ENCODE measurements around the gene JAG1. TPM values are rescaled to one million over a fixed set of nuclear protein-coding genes. Genes with fewer than 3 reads are reported as not detected.

The JAG1 gene
- total RNA-seq, 1 donor from 2014 or later = 132 TPM

DNA sequence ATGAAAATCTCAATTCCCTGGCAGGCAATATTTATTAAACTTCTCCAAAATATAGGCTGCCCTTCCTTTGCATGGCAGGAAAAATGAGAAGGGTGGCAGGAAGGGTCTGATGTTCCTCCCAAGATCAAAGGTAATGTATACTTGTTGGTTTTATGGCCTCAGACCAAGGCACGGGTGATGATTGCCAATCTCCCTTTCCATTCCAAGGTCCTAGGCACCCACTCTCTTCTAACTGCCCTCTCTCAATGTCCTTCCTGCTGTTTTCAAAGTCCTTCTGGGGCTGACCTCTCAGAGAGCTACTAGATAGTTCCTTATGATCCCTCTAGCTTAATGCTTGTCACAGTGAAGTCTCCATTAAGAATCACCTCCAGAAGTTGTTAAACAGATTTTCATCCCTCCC lies 15.6 kb upstream of the JAG1 start:
- TF ChIP-seq, protein P1, sequence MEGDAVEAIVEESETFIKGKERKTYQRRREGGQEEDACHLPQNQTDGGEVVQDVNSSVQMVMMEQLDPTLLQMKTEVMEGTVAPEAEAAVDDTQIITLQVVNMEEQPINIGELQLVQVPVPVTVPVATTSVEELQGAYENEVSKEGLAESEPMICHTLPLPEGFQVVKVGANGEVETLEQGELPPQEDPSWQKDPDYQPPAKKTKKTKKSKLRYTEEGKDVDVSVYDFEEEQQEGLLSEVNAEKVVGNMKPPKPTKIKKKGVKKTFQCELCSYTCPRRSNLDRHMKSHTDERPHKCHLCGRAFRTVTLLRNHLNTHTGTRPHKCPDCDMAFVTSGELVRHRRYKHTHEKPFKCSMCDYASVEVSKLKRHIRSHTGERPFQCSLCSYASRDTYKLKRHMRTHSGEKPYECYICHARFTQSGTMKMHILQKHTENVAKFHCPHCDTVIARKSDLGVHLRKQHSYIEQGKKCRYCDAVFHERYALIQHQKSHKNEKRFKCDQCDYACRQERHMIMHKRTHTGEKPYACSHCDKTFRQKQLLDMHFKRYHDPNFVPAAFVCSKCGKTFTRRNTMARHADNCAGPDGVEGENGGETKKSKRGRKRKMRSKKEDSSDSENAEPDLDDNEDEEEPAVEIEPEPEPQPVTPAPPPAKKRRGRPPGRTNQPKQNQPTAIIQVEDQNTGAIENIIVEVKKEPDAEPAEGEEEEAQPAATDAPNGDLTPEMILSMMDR (IDR thresholded peaks at IDR 0.05; ENCODE audit: insufficient read depth, low read length, poor library complexity, severe bottlenecking) = no peak
- Histone ChIP-seq H3K4me3 (ENCODE audit: low read depth, low read length) (no peak overlapping the region), H3K36me3 (ENCODE audit: control insufficient read depth, insufficient read depth, low read length) (no peaks in the 10 kb centered on the region), H3K27me3 (ENCODE audit: control insufficient read depth, insufficient read depth, low read length) (no peaks in the 10 kb centered on the region)
- DNase-seq (ENCODE audit: low read depth) = no peak

DNA sequence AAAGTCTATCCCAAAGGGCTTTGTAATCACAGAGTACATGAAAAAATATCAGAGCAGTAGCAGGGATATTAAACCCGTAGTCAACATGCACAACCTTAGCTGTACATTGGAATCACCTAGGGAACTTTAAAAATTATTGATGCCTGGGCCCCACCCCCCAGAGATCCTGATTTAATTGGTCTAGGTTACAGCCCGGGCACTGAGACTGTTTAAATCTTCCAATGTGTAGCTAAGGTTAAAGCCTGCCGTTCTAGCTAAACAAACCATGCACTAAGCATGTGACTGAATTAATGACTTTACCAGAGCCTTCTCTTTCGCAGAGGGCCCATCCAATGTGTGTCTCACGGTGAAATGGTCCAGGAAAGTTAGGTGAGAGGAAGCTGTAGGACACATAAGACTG lies 14.1 kb upstream of the JAG1 start:
- DNase-seq (ENCODE audit: low read depth) = no peak
- Histone ChIP-seq H3K36me3 (ENCODE audit: control insufficient read depth, insufficient read depth, low read length) (no peaks in the 10 kb centered on the region), H3K4me3 (ENCODE audit: low read depth, low read length) (no peak overlapping the region), H3K27me3 (ENCODE audit: control insufficient read depth, insufficient read depth, low read length) (no peaks in the 10 kb centered on the region)
- TF ChIP-seq, protein P1 (IDR thresholded peaks at IDR 0.05; ENCODE audit: insufficient read depth, low read length, poor library complexity, severe bottlenecking) = no peak

DNA sequence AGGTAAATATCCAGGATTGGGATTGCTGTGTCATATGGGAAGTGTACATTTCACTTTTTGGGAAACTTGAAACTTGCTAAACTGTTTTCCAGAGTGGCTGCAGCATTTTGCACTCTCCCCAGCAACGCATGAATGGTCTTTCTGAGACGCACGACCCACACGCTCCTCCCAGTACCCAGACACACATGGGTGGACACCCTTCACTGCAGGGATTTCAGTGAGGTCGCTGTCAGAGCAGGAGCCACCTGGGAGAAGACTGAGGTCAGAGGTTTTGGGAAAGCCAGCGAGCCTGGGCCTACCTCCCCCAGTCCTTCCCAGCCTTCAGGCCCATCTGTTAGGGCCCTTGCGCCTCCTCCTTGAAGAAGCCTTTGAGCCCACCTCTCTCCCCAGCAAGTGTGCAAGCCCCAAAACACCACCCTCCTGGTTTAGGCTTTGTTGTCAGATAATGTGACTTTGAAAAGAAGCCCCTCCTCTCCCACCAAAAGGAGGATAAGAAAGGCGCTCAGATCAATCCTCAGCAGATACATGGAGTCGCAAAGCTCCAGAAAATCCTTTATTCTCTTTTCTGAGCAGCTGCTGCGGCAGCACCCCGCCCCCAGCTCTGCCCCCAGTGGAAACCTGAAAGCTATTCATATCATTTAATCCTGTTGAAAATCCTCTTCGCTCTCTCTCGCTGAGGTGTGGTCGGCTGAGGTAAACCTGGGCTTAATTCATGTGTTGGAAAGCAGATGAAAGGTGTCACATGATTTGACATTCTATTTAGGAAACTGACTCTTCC lies 12.7 kb upstream of the JAG1 start:
- H3K36me3 ChIP-seq (ENCODE audit: control insufficient read depth, insufficient read depth, low read length) = no peaks in the 10 kb centered on the region
- TF ChIP-seq, protein P1 (IDR thresholded peaks at IDR 0.05; ENCODE audit: insufficient read depth, low read length, poor library complexity, severe bottlenecking) = no peak

DNA sequence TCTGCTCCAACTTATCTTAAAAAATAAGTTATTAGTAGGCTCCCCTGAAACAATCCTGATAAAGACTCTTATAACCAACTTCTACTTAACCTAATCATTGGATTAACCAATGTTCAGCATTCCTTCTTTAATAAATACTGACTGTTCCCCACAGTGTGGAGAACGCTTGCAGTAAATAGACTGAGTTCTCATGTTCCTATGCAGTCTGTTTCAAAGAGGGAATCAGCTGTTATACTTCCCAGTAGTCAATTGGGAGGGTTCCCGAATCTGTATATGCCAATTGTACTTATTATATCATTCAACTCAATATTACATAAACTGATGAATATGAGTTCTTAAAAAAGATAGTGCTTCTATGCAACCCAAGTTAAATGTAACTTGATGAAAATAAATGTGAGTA lies 9.7 kb upstream of the JAG1 start:
- Histone ChIP-seq H3K4me3 (ENCODE audit: low read depth, low read length) (no peak overlapping the region), H3K36me3 (ENCODE audit: control insufficient read depth, insufficient read depth, low read length) (no peaks in the 10 kb centered on the region), H3K27me3 (ENCODE audit: control insufficient read depth, insufficient read depth, low read length) (no peaks in the 10 kb centered on the region)
- TF ChIP-seq, protein P1 (IDR thresholded peaks at IDR 0.05; ENCODE audit: insufficient read depth, low read length, poor library complexity, severe bottlenecking) = no peak
- no peak for DNase-seq (ENCODE audit: low read depth)

More for the DNA sequence above, 12.7 kb upstream of the JAG1 start:
- no peak for DNase-seq (ENCODE audit: low read depth)
- H3K27me3 ChIP-seq (ENCODE audit: control insufficient read depth, insufficient read depth, low read length) = no peaks in the 10 kb centered on the region
- no peak overlapping the region for H3K4me3 ChIP-seq (ENCODE audit: low read depth, low read length)

DNA sequence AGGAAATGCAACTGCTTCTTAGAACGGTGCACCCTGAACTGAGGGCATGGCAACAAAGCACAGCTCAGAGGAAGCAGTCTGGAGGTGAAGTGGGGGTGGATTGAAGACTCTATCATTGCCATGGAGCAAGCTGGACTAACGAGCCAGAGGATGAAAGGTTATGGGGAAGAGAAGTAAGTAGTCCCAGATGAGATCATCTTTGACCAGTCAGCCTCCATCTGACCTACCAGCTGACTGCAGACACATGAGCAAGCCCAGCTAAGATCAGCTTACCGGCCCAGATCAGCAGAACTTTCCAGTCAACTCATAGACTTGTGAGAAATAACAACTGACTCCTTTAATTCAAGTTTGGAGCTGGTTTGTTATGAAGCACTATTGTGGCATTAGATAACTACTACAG lies 9.1 kb upstream of the JAG1 start:
- no peak for DNase-seq (ENCODE audit: low read depth)
- H3K27me3 ChIP-seq (ENCODE audit: control insufficient read depth, insufficient read depth, low read length) = no peaks in the 10 kb centered on the region
- H3K36me3 ChIP-seq (ENCODE audit: control insufficient read depth, insufficient read depth, low read length) = no peaks in the 10 kb centered on the region
- H3K4me3 ChIP-seq (ENCODE audit: low read depth, low read length) = no peak overlapping the region
- TF ChIP-seq, protein P1 (IDR thresholded peaks at IDR 0.05; ENCODE audit: insufficient read depth, low read length, poor library complexity, severe bottlenecking) = no peak

DNA sequence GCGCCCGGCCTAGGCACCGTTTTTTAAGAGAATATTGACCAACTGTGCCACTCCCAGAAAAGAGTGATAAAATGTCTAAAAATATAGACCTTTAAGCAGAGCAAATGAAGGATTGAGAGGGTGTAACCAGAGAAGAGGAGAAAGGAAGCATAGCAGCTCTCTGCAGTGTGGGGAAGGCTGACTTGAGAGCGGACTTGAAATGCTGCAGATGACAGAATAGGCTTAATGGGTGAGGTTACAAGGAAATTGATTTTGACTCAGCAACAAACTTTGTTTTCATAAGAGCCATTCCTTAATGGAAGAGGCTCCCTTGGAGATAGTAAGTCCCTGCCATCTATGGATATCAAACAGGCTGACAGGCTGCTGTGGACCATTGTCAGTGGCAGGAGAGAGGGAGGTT lies 7.7 kb upstream of the JAG1 start:
- TF ChIP-seq, protein P1 (IDR thresholded peaks at IDR 0.05; ENCODE audit: insufficient read depth, low read length, poor library complexity, severe bottlenecking) = no peak
- no peak for DNase-seq (ENCODE audit: low read depth)
- Histone ChIP-seq H3K36me3 (ENCODE audit: control insufficient read depth, insufficient read depth, low read length) (no peaks in the 10 kb centered on the region), H3K4me3 (ENCODE audit: low read depth, low read length) (no peak overlapping the region), H3K27me3 (ENCODE audit: control insufficient read depth, insufficient read depth, low read length) (no peaks in the 10 kb centered on the region)
